HL-60 (cell line): ENCODE results near the gene CLIP4.

Experiments
- POLR2AphosphoS5 ChIP-seq: IDR thresholded peaks from 2 replicates; pipeline ENCODE4 v1.6.1; 2012; ENCODE audit warnings: low read depth
- TF ChIP-seq, protein P1 (sequence below): IDR thresholded peaks from one replicate; pipeline ENCODE4 v1.5.1; 2011; ENCODE audit warnings: low read length, control low read depth, inconsistent platforms; ENCODE audit not compliant: insufficient read depth

DNA sequence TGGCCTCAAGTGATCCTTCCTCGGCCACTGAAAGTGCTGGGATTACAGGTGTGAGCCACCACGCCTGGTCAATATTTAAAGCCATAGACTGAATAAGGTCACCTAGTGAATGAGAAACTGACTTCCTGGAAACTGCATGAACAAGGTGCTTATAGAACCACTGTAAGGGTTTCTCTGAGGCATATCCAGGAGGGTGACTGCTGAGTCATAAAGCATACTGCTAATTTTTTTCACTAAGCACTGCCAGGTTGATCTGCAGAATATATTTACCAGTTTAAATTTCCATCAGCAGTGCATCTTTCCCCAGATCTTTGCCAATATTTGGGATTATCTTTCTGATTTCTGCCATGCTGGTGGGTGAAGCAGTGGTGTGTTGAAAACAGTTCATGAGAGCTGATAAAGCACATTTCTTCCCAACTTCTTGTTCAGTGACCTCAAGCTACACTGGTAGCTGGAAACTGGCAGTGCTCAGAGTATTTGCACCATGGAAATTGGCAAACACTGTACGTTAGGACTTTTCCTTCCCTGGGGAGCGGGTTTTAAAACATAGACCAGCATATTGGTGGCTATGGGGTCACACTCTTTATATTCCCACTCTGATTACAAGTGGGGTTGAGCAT is 4.2 kb upstream of the CLIP4 start:
- no peak for TF ChIP-seq POLR2AphosphoS5
- TF ChIP-seq, protein P1, sequence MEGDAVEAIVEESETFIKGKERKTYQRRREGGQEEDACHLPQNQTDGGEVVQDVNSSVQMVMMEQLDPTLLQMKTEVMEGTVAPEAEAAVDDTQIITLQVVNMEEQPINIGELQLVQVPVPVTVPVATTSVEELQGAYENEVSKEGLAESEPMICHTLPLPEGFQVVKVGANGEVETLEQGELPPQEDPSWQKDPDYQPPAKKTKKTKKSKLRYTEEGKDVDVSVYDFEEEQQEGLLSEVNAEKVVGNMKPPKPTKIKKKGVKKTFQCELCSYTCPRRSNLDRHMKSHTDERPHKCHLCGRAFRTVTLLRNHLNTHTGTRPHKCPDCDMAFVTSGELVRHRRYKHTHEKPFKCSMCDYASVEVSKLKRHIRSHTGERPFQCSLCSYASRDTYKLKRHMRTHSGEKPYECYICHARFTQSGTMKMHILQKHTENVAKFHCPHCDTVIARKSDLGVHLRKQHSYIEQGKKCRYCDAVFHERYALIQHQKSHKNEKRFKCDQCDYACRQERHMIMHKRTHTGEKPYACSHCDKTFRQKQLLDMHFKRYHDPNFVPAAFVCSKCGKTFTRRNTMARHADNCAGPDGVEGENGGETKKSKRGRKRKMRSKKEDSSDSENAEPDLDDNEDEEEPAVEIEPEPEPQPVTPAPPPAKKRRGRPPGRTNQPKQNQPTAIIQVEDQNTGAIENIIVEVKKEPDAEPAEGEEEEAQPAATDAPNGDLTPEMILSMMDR: no peak
